HL-60/S4 (cell line): Measurements from ENCODE around the gene MYH10.

Source experiments
- in situ Hi-C: fragments of 300-500 bp; cut with MboI; formaldehyde crosslinking; loops from 2 replicates; pipeline ENCODE4 v1.14.3; 2022; ENCODE audit warnings: low sequenced_read_pairs

MYH10 gene

GRCh38 chr17:8610558-8610957 is 20.0 kb downstream of the MYH10 start:
- in situ Hi-C loops, result no loop called here

- in situ Hi-C loops, result no loop called here
These were observed 20.6 kb downstream of the MYH10 start for GRCh38 chr17:8609910-8610309.

- in situ Hi-C loops, result no loop called here
These were observed 22.5 kb downstream of the MYH10 start for GRCh38 chr17:8608001-8608400.

GRCh38 chr17:8606401-8606800 is 24.1 kb downstream of the MYH10 start:
- in situ Hi-C loops, result no loop called here

- in situ Hi-C loops, result no loop called here
These were observed 27.8 kb downstream of the MYH10 start for GRCh38 chr17:8602679-8603078.

GRCh38 chr17:8599351-8600011 is 31.0 kb downstream of the MYH10 start:
- in situ Hi-C loops, result no loop called here

GRCh38 chr17:8598913-8599312 is 31.6 kb downstream of the MYH10 start:
- in situ Hi-C loops, result no loop called here

- in situ Hi-C loops, result no loop called here
These were observed 36.7 kb downstream of the MYH10 start for GRCh38 chr17:8593830-8594229.

- in situ Hi-C loops, result no loop called here
These were observed 37.2 kb downstream of the MYH10 start for GRCh38 chr17:8593276-8593675.

GRCh38 chr17:8588877-8589554 is 41.5 kb downstream of the MYH10 start:
- in situ Hi-C loops, result no loop called here

GRCh38 chr17:8586766-8587165 is 43.8 kb downstream of the MYH10 start:
- in situ Hi-C loops, result no loop called here

GRCh38 chr17:8585911-8586310 is 44.6 kb downstream of the MYH10 start:
- in situ Hi-C loops, result no loop called here

- in situ Hi-C loops, result no loop called here
These were observed 46.6 kb downstream of the MYH10 start for GRCh38 chr17:8583954-8584353.

GRCh38 chr17:8580952-8581658 is 49.4 kb downstream of the MYH10 start:
- in situ Hi-C loops, result no loop called here

GRCh38 chr17:8577868-8578267 is 52.7 kb downstream of the MYH10 start:
- in situ Hi-C loops, result no loop called here

GRCh38 chr17:8576559-8577294 is 53.8 kb downstream of the MYH10 start:
- in situ Hi-C loops, result no loop called here

- in situ Hi-C loops, result no loop called here
These were observed 55.8 kb downstream of the MYH10 start for GRCh38 chr17:8574687-8575086.

- in situ Hi-C loops, result no loop called here
These were observed 57.8 kb downstream of the MYH10 start for GRCh38 chr17:8572764-8573163.

- in situ Hi-C loops, result no loop called here
These were observed 66.4 kb downstream of the MYH10 start for GRCh38 chr17:8563981-8564602.

GRCh38 chr17:8563024-8563776 is 67.3 kb downstream of the MYH10 start:
- in situ Hi-C loops, result no loop called here
